ENCODE data around the gene CWF19L1.

The CWF19L1 gene

GRCh38 chr10:100253041-100253440 is 14.4 kb downstream of the CWF19L1 start:
- DNase-seq (ENCODE audit: low read depth): no peak
- no peak overlapping the region for H3K4me3 ChIP-seq (ENCODE audit: low read depth, low read length)
- TF ChIP-seq, protein P1, sequence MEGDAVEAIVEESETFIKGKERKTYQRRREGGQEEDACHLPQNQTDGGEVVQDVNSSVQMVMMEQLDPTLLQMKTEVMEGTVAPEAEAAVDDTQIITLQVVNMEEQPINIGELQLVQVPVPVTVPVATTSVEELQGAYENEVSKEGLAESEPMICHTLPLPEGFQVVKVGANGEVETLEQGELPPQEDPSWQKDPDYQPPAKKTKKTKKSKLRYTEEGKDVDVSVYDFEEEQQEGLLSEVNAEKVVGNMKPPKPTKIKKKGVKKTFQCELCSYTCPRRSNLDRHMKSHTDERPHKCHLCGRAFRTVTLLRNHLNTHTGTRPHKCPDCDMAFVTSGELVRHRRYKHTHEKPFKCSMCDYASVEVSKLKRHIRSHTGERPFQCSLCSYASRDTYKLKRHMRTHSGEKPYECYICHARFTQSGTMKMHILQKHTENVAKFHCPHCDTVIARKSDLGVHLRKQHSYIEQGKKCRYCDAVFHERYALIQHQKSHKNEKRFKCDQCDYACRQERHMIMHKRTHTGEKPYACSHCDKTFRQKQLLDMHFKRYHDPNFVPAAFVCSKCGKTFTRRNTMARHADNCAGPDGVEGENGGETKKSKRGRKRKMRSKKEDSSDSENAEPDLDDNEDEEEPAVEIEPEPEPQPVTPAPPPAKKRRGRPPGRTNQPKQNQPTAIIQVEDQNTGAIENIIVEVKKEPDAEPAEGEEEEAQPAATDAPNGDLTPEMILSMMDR (IDR thresholded peaks at IDR 0.05; ENCODE audit: control insufficient read depth, extremely low read depth, insufficient read depth): no peak

DNA sequence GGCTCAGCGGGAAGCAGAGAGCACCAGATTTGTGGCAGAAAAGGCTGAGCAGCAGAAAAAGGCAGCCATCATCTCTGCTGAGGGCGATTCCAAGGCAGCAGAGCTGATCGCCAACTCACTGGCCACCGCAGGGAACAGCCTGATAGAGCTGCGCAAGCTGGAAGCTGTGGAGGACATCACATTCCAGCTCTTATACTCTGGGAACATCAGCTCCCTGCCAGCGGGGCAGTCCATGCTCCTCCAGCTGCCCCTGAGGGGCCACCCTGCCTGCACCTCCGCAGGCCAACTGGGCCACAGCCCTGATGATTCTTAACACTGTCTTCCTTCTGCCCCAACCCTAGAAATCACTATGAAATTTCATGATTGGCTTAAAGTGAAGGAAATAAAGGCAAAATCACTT is 18.6 kb downstream of the CWF19L1 start:
- TF ChIP-seq, protein P1 (IDR thresholded peaks at IDR 0.05; ENCODE audit: control insufficient read depth, extremely low read depth, insufficient read depth): no peak
- DNase-seq (ENCODE audit: low read depth): no peak
- H3K4me3 ChIP-seq (ENCODE audit: low read depth, low read length): no peak overlapping the region

GRCh38 chr10:100245484-100246220 is 21.8 kb downstream of the CWF19L1 start:
- TF ChIP-seq, protein P1 (IDR thresholded peaks at IDR 0.05; ENCODE audit: control insufficient read depth, extremely low read depth, insufficient read depth): no peak
- DNase-seq (ENCODE audit: low read depth): no peak
- no peak overlapping the region for H3K4me3 ChIP-seq (ENCODE audit: low read depth, low read length)

GRCh38 chr10:100239851-100240250 is 27.6 kb downstream of the CWF19L1 start:
- H3K4me3 ChIP-seq (ENCODE audit: low read depth, low read length): no peak overlapping the region
- no peak for DNase-seq (ENCODE audit: low read depth)
- TF ChIP-seq, protein P1 (IDR thresholded peaks at IDR 0.05; ENCODE audit: control insufficient read depth, extremely low read depth, insufficient read depth): no peak

DNA sequence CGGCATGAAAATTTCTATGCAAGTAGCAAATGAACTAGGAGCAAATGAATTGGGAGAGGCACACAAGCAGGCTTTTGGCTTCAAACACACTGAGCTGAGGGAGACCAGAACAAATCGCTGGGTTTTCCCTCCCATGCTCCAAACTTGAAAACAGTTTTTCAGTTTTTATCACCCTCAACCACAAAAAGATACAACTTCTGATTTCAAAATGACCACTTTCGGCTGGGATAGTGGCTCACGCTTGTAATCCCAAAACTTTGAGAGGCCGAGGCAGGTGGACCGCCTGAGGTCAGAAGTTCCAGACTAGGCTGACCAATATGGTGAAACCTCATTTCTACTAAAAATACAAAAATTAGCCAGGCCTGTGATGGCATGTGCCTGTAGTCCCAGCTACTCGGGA is 29.0 kb downstream of the CWF19L1 start:
- DNase-seq (ENCODE audit: low read depth): no peak
- no peak overlapping the region for H3K4me3 ChIP-seq (ENCODE audit: low read depth, low read length)
- TF ChIP-seq, protein P1 (IDR thresholded peaks at IDR 0.05; ENCODE audit: control insufficient read depth, extremely low read depth, insufficient read depth): no peak

DNA sequence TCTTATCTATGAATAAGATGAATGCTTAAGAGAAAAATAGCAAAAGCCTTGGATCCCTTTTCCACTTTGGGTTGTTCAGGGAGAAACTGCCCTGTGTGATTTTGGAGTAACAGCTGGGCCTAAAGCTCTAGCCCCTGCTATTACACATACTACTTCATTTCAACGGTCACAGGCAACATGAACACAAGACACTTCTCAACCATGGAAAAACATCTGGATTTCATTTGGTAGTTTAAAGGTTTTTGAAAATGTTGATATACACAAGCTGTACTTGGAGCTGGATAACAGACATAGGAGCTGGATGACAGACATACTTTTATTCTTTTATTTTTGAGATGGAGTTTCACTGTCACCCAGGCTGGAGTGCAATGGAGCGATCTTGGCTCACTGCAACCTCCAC is 35.3 kb downstream of the CWF19L1 start:
- H3K4me3 ChIP-seq (ENCODE audit: low read depth, low read length): no peak overlapping the region
- no peak for DNase-seq (ENCODE audit: low read depth)
- TF ChIP-seq, protein P1 (IDR thresholded peaks at IDR 0.05; ENCODE audit: control insufficient read depth, extremely low read depth, insufficient read depth): no peak
